Measurements from ENCODE around the gene UBE4B. TPM values are rescaled to one million over a fixed set of nuclear protein-coding genes. Genes with fewer than 3 reads are reported as not detected.

UBE4B gene
- total RNA-seq, 2 donors from 2014 or later, result 62.7 to 73.3 TPM

DNA sequence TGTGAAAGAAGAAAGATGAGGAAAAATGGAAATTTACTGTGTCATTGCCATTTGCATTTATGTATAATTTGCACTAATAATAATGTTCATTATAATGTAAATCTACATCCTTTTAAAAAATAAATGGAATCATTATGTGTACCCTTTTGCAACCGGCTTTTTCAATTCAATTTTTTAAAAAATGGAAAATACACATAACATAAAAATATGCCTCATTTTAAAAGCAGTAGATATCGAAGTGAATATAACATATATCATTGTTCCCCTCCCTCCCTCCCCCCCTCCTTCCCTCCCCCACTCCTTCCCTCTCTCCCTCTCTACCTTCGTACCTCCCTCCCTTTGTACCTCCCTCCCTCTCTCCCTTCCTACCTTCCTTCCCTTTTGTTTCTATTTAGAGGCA lies 33.0 kb downstream of the UBE4B start:
- H3K4me1 Mint-ChIP-seq, result peaks cover 6% of the 10 kb centered on the region
- Histone ChIP-seq H3K4me1 (ENCODE audit: control insufficient read depth, insufficient read depth, low read length) (no peaks in the 10 kb centered on the region), H3K27me3 (ENCODE audit: control insufficient read depth, insufficient read depth, low read length, poor library complexity, severe bottlenecking) (no peaks in the 10 kb centered on the region), H3K36me3 (ENCODE audit: control insufficient read depth, insufficient read depth, low read length) (peaks cover 4% of the 10 kb centered on the region), H3K27ac (ENCODE audit: low read depth, low read length) (no peak overlapping the region), H3K4me3 (ENCODE audit: low read length) (no peak overlapping the region), H3K9ac (ENCODE audit: extremely low read depth, low read length, poor library complexity, severe bottlenecking) (no peak overlapping the region), H3K9me3 (ENCODE audit: control insufficient read depth, low read length) (no peaks in the 10 kb centered on the region)
- H3K4me3 Mint-ChIP-seq, result no peak overlapping the region
- DNase-seq, result no peak
- 93% methylated on average over 1 of the region's 3 CpGs; no CpG with 5 or more reads in 1 of the 2 experiments for WGBS, 2 experiments (ENCODE audit: insufficient coverage in 1 of 2, insufficient read length in 1 of 2)
- no peaks in the 10 kb centered on the region for H3K9me3 Mint-ChIP-seq
- no peak overlapping the region for H3K27ac Mint-ChIP-seq
- TF ChIP-seq, protein P1, sequence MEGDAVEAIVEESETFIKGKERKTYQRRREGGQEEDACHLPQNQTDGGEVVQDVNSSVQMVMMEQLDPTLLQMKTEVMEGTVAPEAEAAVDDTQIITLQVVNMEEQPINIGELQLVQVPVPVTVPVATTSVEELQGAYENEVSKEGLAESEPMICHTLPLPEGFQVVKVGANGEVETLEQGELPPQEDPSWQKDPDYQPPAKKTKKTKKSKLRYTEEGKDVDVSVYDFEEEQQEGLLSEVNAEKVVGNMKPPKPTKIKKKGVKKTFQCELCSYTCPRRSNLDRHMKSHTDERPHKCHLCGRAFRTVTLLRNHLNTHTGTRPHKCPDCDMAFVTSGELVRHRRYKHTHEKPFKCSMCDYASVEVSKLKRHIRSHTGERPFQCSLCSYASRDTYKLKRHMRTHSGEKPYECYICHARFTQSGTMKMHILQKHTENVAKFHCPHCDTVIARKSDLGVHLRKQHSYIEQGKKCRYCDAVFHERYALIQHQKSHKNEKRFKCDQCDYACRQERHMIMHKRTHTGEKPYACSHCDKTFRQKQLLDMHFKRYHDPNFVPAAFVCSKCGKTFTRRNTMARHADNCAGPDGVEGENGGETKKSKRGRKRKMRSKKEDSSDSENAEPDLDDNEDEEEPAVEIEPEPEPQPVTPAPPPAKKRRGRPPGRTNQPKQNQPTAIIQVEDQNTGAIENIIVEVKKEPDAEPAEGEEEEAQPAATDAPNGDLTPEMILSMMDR (conservative IDR thresholded peaks at IDR 0.05), result no peak
- peaks cover 14% of the 10 kb centered on the region for H3K36me3 Mint-ChIP-seq (ENCODE audit: low read depth)
- no peaks in the 10 kb centered on the region for H3K27me3 Mint-ChIP-seq (ENCODE audit: insufficient read depth)

DNA sequence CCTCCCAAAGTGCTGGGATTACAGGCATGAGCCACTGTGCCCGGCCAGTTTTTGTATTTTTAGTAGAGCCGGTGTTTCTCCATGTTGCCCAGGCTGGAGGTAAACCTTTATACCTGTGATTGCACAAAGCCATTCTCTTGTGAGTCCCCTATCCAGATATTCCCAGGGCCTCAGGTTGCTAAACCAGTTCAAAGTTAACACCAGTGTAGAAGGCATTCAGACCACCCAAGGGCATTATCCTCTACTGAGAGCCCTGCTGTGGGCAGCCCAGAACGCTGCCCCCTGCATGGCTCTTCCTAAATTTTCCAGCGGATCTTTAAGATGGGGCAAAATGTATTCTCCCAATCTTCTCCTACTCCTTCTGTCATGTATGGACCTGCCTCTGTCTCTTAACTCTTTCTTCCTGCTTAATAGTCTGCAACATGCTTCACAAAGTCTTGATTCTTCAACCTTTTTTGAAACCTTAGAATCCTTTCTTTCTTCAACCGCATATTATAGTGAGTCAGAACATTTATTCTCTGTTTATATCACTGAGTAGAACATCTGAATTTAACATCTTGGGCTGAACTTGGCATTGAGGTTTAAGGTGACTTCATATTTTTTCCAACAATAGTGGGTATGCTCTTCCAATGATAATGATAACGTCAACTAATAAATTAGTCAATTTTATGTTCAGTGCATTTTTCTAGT lies 36.0 kb downstream of the UBE4B start:
- no peak overlapping the region for H3K27ac Mint-ChIP-seq
- Histone ChIP-seq H3K27me3 (ENCODE audit: control insufficient read depth, insufficient read depth, low read length, poor library complexity, severe bottlenecking) (no peaks in the 10 kb centered on the region), H3K4me3 (ENCODE audit: low read length) (no peak overlapping the region), H3K36me3 (ENCODE audit: control insufficient read depth, insufficient read depth, low read length) (no peaks in the 10 kb centered on the region), H3K4me1 (ENCODE audit: control insufficient read depth, insufficient read depth, low read length) (no peaks in the 10 kb centered on the region), H3K27ac (ENCODE audit: low read depth, low read length) (no peak overlapping the region), H3K9ac (ENCODE audit: extremely low read depth, low read length, poor library complexity, severe bottlenecking) (no peak overlapping the region), H3K9me3 (ENCODE audit: control insufficient read depth, low read length) (no peaks in the 10 kb centered on the region)
- DNase-seq, result no peak
- TF ChIP-seq, protein P1 (conservative IDR thresholded peaks at IDR 0.05), result peak; percentile 39
- H3K27me3 Mint-ChIP-seq (ENCODE audit: insufficient read depth), result no peaks in the 10 kb centered on the region
- H3K4me3 Mint-ChIP-seq, result no peak overlapping the region
- H3K9me3 Mint-ChIP-seq, result no peaks in the 10 kb centered on the region
- peaks cover 20% of the 10 kb centered on the region for H3K36me3 Mint-ChIP-seq (ENCODE audit: low read depth)
- H3K4me1 Mint-ChIP-seq, result peaks cover 6% of the 10 kb centered on the region
- WGBS, 2 experiments (ENCODE audit: insufficient coverage in 1 of 2, insufficient read length in 1 of 2), result 91 to 100% methylated on average over 3 to 6 of the region's 6 CpGs

DNA sequence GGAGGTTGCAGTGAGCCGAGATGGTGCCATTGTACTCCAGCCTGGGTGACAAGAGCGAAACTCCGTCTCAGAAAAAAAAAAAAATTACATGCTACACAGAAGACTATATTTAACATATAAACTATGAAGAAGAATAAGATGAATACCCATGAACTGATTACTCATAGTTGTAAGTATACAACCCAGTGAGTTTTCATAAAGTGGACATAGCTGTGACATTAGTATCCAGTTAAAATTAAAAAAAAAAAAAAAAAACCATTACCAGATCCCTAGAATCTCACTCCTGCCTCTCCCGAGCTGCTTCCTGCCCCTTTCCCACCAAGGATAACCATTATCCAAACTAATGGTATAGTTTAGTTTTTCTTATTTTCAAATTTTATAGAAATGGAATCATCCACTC lies 37.4 kb downstream of the UBE4B start:
- no peak for DNase-seq
- H3K9ac ChIP-seq (ENCODE audit: extremely low read depth, low read length, poor library complexity, severe bottlenecking), result no peak overlapping the region
- no peaks in the 10 kb centered on the region for H3K4me1 ChIP-seq (ENCODE audit: control insufficient read depth, insufficient read depth, low read length)
- no peak overlapping the region for H3K27ac ChIP-seq (ENCODE audit: low read depth, low read length)
- no peak overlapping the region for H3K4me3 ChIP-seq (ENCODE audit: low read length)
- Mint-ChIP-seq H3K36me3 (ENCODE audit: low read depth) (peaks cover 16% of the 10 kb centered on the region), H3K4me1 (peaks cover 1% of the 10 kb centered on the region), H3K4me3 (no peak overlapping the region), H3K27me3 (ENCODE audit: insufficient read depth) (no peaks in the 10 kb centered on the region), H3K27ac (no peak overlapping the region), H3K9me3 (no peaks in the 10 kb centered on the region)
- H3K27me3 ChIP-seq (ENCODE audit: control insufficient read depth, insufficient read depth, low read length, poor library complexity, severe bottlenecking), result no peaks in the 10 kb centered on the region
- H3K9me3 ChIP-seq (ENCODE audit: control insufficient read depth, low read length), result no peaks in the 10 kb centered on the region
- no peaks in the 10 kb centered on the region for H3K36me3 ChIP-seq (ENCODE audit: control insufficient read depth, insufficient read depth, low read length)
- TF ChIP-seq, protein P1 (conservative IDR thresholded peaks at IDR 0.05), result no peak
- WGBS, 2 experiments (ENCODE audit: insufficient coverage in 1 of 2, insufficient read length in 1 of 2), result no CpG with 5 or more reads among the region's 4 CpGs
